Activated T-helper 9 cell treated with anti-CD3 and anti-CD28 coated beads, Interleukin-2, amount 50 U/mL, for 16 hours (primary cell): ENCODE measurements around the gene TMEM256.

ENCODE experiments used
- DNase-seq: peaks from one replicate; pipeline ENCODE4 v3.0.0-alpha.2; 2020; ENCODE audit warnings: low read depth

The TMEM256 gene

GRCh38 chr17:7429722-7430121, 25.8 kb upstream of the TMEM256 start:
- DNase-seq = no peak

- DNase-seq = no peak
Observed at GRCh38 chr17:7428557-7428956, 24.7 kb upstream of the TMEM256 start, which contains the start of gene SPEM3. TSS of gene SPEM3 (plus strand) at chr17:7428857. CDS start at chr17:7428903, 46 bp downstream.

- no peak for DNase-seq
Observed at GRCh38 chr17:7427549-7427948, 23.7 kb upstream of the TMEM256 start.

- no peak for DNase-seq
Observed at GRCh38 chr17:7426896-7427489, 23.1 kb upstream of the TMEM256 start.

- DNase-seq = no peak
Observed at GRCh38 chr17:7426203-7426863, 22.4 kb upstream of the TMEM256 start.

- no peak for DNase-seq
Observed at GRCh38 chr17:7425756-7426155, 21.9 kb upstream of the TMEM256 start.

GRCh38 chr17:7425316-7425715, 21.4 kb upstream of the TMEM256 start, which contains the start of gene SPEM2:
TSS of gene SPEM2 (plus strand) at chr17:7425616. CDS start at chr17:7425689, 73 bp downstream.
- DNase-seq = no peak

- no peak for DNase-seq
Observed at GRCh38 chr17:7423679-7424078, 19.8 kb upstream of the TMEM256 start.

GRCh38 chr17:7421186-7421585, 17.3 kb upstream of the TMEM256 start:
- no peak for DNase-seq

GRCh38 chr17:7419819-7420610, 16.1 kb upstream of the TMEM256 start, which contains the start of gene SPEM1:
TSS of gene SPEM1 (plus strand) at chr17:7420324. CDS start at chr17:7420385, 61 bp downstream.
- DNase-seq = no peak

- DNase-seq = no peak
Observed at GRCh38 chr17:7418472-7419152, 14.7 kb upstream of the TMEM256 start.

- DNase-seq = no peak
Observed at GRCh38 chr17:7417056-7417655, 13.3 kb upstream of the TMEM256 start.

GRCh38 chr17:7416323-7416722, 12.4 kb upstream of the TMEM256 start:
- DNase-seq = no peak

- no peak for DNase-seq
Observed at GRCh38 chr17:7415784-7416183, 11.9 kb upstream of the TMEM256 start.

GRCh38 chr17:7414837-7415236, 10.9 kb upstream of the TMEM256 start:
- DNase-seq = no peak

- DNase-seq = no peak
Observed at GRCh38 chr17:7413346-7413985, 9.6 kb upstream of the TMEM256 start.

GRCh38 chr17:7411427-7411750, 7.5 kb upstream of the TMEM256 start:
- no peak for DNase-seq

GRCh38 chr17:7410634-7411426, 6.9 kb upstream of the TMEM256 start:
- no peak for DNase-seq

GRCh38 chr17:7409716-7410115, 5.8 kb upstream of the TMEM256 start:
- no peak for DNase-seq

- DNase-seq = no peak
Observed at GRCh38 chr17:7408863-7409262, 5.0 kb upstream of the TMEM256 start.

GRCh38 chr17:7408252-7408727, 4.4 kb upstream of the TMEM256 start:
- DNase-seq = no peak
